Measurements from ENCODE around the gene FOXL3. TPM values are rescaled to one million over a fixed set of nuclear protein-coding genes. Genes with fewer than 3 reads are reported as not detected.

FOXL3 gene
- total and polyA plus RNA-seq, 2 experiments from 2014 or later: not detected

DNA sequence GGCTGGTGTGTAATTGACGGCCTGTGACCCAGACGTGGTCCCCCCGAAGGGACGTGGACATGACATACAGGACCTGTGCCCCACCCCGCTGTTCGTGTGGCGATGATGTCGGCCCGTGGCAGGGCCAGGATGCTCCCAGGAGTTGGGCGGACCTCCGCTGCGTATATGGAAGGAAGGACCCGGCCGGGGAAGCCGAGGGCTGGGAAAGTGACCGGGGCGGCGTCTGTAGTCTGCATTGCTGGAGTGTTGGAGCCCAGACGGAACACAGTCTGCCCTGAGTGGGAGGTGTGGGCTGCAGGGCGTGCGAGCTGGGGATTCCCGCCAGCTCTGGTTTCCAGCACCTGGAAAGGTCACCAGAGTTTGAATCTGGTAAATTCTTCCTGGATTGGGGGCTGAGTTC lies 45.0 kb upstream of the FOXL3 start:
- Histone ChIP-seq H3K4me1 (ENCODE audit: insufficient read depth) (no peaks in the 10 kb centered on the region), H3K79me2 (no peaks in the 10 kb centered on the region), H3K4me2 (no peak overlapping the region), H3K27ac (no peak overlapping the region), H3K36me3 (replicated peaks; ENCODE audit: insufficient read depth, low read depth) (no peaks in the 10 kb centered on the region), H4K20me1 (ENCODE audit: insufficient read depth, poor library complexity, severe bottlenecking) (peaks cover 4% of the 10 kb centered on the region), H2AFZ (no peak overlapping the region), H3K27me3 (no peaks in the 10 kb centered on the region), H3K9me2 (replicated peaks; ENCODE audit: insufficient read depth) (no peaks in the 10 kb centered on the region), H3K9me3 (ENCODE audit: low read depth) (no peaks in the 10 kb centered on the region), H3K4me3 (no peak overlapping the region)
- no peak for TF ChIP-seq EZH2 (IDR thresholded peaks at IDR 0.05; ENCODE audit: borderline replicate concordance)
- TF ChIP-seq, protein P1, sequence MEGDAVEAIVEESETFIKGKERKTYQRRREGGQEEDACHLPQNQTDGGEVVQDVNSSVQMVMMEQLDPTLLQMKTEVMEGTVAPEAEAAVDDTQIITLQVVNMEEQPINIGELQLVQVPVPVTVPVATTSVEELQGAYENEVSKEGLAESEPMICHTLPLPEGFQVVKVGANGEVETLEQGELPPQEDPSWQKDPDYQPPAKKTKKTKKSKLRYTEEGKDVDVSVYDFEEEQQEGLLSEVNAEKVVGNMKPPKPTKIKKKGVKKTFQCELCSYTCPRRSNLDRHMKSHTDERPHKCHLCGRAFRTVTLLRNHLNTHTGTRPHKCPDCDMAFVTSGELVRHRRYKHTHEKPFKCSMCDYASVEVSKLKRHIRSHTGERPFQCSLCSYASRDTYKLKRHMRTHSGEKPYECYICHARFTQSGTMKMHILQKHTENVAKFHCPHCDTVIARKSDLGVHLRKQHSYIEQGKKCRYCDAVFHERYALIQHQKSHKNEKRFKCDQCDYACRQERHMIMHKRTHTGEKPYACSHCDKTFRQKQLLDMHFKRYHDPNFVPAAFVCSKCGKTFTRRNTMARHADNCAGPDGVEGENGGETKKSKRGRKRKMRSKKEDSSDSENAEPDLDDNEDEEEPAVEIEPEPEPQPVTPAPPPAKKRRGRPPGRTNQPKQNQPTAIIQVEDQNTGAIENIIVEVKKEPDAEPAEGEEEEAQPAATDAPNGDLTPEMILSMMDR (IDR thresholded peaks at IDR 0.05; ENCODE audit: poor library complexity): no peak
- no peak for TF ChIP-seq EZH2phosphoT487 (IDR thresholded peaks at IDR 0.05; ENCODE audit: low read depth, severe bottlenecking, unreplicated experiment)
- 95% methylated on average over 19 of the region's 22 CpGs for WGBS (ENCODE audit: low lambda C conversion rate, missing lambda C conversion rate)
- DNase-seq (ENCODE audit: low spot score): no peak

DNA sequence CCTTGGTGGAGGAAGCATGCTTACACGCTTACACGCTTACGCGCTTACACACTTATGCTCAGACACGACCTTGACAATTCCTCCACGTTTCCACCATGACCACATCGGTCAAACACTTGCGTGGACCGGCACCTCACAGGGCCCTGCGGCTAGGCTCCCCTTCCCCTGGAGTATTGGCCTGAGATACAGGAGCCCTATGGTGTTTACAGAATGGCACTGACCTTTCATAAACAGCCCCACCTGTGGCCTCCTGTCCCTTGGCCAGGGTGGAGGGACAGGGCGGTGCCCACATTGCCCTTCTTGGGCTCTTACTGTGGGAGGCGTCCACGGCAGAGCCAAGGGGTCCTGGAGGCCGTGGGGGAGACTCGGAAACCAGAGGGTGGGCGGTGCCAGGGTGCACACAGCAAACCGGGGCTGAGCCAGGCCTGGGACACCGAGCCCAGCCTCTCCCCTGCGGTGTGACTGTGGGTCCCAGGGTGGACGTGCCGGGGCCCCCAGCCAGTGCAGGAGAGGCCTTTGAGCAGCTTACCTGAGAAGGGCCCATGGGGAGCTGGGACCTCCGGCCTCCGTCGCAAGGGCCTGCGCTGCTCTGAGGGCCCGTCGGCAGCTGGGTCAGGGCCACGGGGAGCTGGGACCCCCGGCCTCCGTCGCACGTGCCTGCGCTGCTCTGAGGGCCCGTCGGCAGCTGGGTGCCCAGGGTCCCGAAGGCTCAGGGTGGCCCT lies 44.2 kb upstream of the FOXL3 start:
- no peak for DNase-seq (ENCODE audit: low spot score)
- no peak overlapping the region for H3K27ac ChIP-seq
- no peak overlapping the region for H3K4me2 ChIP-seq
- no peaks in the 10 kb centered on the region for H3K9me3 ChIP-seq (ENCODE audit: low read depth)
- H2AFZ ChIP-seq: no peak overlapping the region
- no peak overlapping the region for H3K4me3 ChIP-seq
- no peaks in the 10 kb centered on the region for H3K4me1 ChIP-seq (ENCODE audit: insufficient read depth)
- TF ChIP-seq EZH2phosphoT487 (IDR thresholded peaks at IDR 0.05; ENCODE audit: low read depth, severe bottlenecking, unreplicated experiment) (no peak), EZH2 (IDR thresholded peaks at IDR 0.05; ENCODE audit: borderline replicate concordance) (no peak)
- TF ChIP-seq, protein P1 (IDR thresholded peaks at IDR 0.05; ENCODE audit: poor library complexity): no peak
- H3K27me3 ChIP-seq: no peaks in the 10 kb centered on the region
- H4K20me1 ChIP-seq (ENCODE audit: insufficient read depth, poor library complexity, severe bottlenecking): peaks cover 2% of the 10 kb centered on the region
- no peaks in the 10 kb centered on the region for H3K36me3 ChIP-seq (replicated peaks; ENCODE audit: insufficient read depth, low read depth)
- H3K79me2 ChIP-seq: no peaks in the 10 kb centered on the region
- H3K9me2 ChIP-seq (replicated peaks; ENCODE audit: insufficient read depth): no peaks in the 10 kb centered on the region
- 96% methylated on average over 31 of the region's 36 CpGs for WGBS (ENCODE audit: low lambda C conversion rate, missing lambda C conversion rate)

DNA sequence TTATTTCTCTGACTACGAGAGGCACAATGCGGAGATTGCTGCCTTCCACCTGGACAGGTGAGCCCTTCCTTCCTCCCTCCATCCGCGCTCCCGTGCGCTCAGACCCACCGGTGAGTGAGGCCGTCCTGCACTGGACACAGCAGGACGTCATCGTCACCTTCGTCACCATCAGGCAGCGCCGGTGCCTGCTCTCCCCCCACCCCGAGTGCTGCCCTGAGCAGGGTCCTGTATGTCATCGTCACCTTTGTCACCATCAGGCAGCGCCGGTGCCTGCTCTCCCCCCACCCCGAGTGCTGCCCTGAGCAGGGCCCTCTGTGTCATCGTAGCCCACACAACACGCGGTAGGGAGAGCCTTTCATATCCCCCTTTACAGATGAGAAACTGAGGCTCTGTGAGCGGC lies 43.5 kb upstream of the FOXL3 start:
- H3K27ac ChIP-seq: no peak overlapping the region
- H4K20me1 ChIP-seq (ENCODE audit: insufficient read depth, poor library complexity, severe bottlenecking): no peaks in the 10 kb centered on the region

More for the DNA sequence above, 43.5 kb upstream of the FOXL3 start:
- DNase-seq (ENCODE audit: low spot score): no peak
- Histone ChIP-seq H3K36me3 (replicated peaks; ENCODE audit: insufficient read depth, low read depth) (no peaks in the 10 kb centered on the region), H3K4me3 (no peak overlapping the region), H3K9me2 (replicated peaks; ENCODE audit: insufficient read depth) (no peaks in the 10 kb centered on the region), H3K4me1 (ENCODE audit: insufficient read depth) (no peaks in the 10 kb centered on the region), H3K27me3 (no peaks in the 10 kb centered on the region), H3K9me3 (ENCODE audit: low read depth) (no peaks in the 10 kb centered on the region), H2AFZ (no peak overlapping the region), H3K4me2 (no peak overlapping the region), H3K79me2 (no peaks in the 10 kb centered on the region)
- 88% methylated on average over 16 of the region's 22 CpGs for WGBS (ENCODE audit: low lambda C conversion rate, missing lambda C conversion rate)
- TF ChIP-seq EZH2phosphoT487 (IDR thresholded peaks at IDR 0.05; ENCODE audit: low read depth, severe bottlenecking, unreplicated experiment) (no peak), EZH2 (IDR thresholded peaks at IDR 0.05; ENCODE audit: borderline replicate concordance) (no peak)
- TF ChIP-seq, protein P1 (IDR thresholded peaks at IDR 0.05; ENCODE audit: poor library complexity): no peak

All from hepatocyte (in vitro differentiated cells).